Gastroesophageal sphincter (tissue), 3 donors: ENCODE data around the gene GP1BB.

Source experiments
- CTCF ChIP-seq, 4 experiments: fragments of 200-600 bp in 2 of 4; fragments of 450-650 bp in 2 of 4; sonication (generic) in 1 of 4; IDR thresholded peaks; one replicate each; pipeline ENCODE4 v1.5.1; 2017 to 2019; ENCODE audit warnings: antibody characterized with exemption in 4 of 4, mild to moderate bottlenecking in 2 of 4, moderate library complexity in 2 of 4
- EP300 ChIP-seq: sonication (generic); formaldehyde crosslinking; IDR thresholded peaks from one replicate; pipeline ENCODE4 v1.6.1; 2017; ENCODE audit warnings: antibody characterized with exemption, mild to moderate bottlenecking
- POLR2A ChIP-seq, 2 donors: fragments of 450-650 bp; IDR thresholded peaks; one replicate each; pipeline ENCODE4 v1.6.1; 2017; ENCODE audit warnings: antibody characterized with exemption in 2 of 2, mild to moderate bottlenecking in 2 of 2, moderate library complexity in 1 of 2
- POLR2AphosphoS5 ChIP-seq: sonication (generic); formaldehyde crosslinking; IDR thresholded peaks from one replicate; pipeline ENCODE4 v1.6.1; 2017; ENCODE audit warnings: antibody characterized with exemption

- TF ChIP-seq CTCF (IDR thresholded peaks at IDR 0.05), result no peak
- TF ChIP-seq POLR2AphosphoS5, result no peak
- TF ChIP-seq EP300, result no peak
- no peak for TF ChIP-seq POLR2A (IDR thresholded peaks at IDR 0.05)
Observed at GRCh38 chr22:19743651-19744050, 20.3 kb downstream of the GP1BB start.
